ENCODE results near the gene MYH11.
"Not testable (repeated sequence)": the region's sequence is repeated elsewhere in the genome, so short reads cannot be mapped to it uniquely, and the experiment has no call there.

MYH11 gene

DNA sequence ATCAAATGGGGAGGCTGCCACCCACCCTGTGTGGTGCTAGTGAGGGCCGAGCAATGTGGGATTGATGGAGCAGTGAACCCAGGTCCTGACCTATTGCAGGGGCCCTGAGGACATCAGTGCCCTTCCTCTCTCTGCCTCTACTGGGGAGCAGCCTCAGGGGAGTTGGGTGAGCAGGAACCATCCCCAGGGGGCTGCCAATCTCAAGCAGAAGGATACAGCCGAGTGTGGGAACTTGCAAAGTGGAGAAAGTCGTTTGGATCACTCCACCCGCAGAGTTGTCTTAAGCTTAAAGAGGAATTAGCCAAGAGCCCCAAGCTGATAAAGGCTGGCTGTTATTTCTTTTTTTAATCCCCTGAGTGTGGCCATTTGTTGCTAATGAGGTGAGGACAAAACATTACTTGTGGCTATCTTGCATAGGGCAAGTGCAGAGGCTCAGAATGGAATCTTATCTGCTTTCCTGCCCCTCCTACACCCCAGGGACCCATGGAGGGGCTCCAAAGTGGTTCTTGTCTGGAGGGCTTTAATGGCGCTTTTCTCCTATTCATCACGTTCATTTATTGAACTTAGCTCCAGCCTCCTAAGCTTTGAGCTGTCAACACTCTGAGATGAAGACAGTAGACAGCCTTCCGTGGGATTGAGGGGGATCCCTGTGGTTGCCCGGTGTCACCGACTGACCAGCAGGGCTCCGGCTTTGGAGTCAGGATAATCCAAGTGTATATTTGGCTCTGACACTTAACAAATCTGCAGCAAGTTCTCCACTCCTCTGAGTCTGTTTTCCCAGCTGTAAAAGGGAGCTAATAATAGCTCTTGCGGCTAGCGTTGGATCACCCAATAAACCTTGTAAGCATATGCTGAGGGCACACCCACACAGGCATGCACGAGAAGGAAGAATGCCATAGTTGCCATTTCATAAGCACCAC, 45.1 kb downstream of the MYH11 start:
- in situ Hi-C loops (cut with MboI; ENCODE audit: low sequenced_read_pairs) = no loop called here

DNA sequence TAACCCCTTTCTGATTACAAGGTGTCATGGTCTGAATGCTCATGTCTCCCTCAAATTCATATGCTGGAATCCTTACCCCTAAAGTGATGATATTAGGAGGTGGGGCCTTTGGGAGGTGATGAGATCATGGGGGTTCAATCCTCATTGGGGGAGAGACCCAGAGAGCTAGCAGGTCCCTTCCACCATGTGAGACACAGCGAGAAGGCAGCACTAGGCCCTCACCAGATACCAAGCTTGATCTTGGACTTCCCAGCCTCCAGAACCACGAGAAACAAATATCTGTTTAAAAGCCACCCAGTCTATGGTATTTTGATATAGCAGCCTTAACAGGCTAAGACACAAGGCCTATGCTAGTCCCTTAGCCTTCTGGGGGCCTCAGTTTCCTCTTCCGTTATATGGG, 45.9 kb downstream of the MYH11 start:
- in situ Hi-C loops (cut with MboI; ENCODE audit: low sequenced_read_pairs) = no loop called here

DNA sequence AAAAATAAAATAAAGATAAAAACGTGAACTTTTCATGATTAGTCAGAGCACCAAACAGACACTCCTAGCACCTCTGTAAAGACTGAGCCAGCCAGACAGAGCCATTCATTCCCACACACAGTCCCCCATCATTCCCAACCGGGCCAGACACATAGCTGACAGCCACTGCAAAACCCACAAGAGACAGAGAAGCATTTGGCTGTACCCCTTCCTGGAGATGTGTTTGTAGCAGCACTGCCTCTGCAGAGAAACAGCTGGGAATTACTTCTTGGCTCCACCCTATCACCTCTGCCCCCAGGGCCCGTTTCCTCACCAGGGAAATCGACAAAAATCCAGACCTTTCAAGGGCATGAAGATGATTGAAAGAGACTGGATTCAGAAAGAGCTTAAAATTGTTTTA, 46.4 kb downstream of the MYH11 start:
- in situ Hi-C loops (cut with MboI; ENCODE audit: low sequenced_read_pairs) = no loop called here

DNA sequence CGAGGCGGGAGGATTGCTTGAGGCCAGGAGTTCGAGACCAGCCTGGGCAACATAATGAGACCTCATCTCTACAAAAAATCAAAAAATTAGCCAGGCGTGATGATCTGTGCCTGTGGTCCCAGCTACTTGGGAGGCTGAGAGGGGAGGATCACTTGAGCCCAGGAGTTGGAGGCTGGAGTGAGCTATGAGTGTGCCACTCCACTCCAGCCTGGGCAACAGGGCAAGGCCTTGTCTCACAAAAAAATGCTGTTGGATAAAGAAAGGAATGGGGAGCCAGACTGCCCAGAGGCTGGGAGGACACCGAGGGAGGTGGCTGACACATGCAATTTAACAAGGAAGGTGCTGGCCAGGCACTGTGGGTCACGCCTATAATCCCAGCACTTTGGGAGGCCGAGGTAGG, 47.5 kb downstream of the MYH11 start:
- in situ Hi-C loops (cut with MboI; ENCODE audit: low sequenced_read_pairs) = not testable (repeated sequence)

DNA sequence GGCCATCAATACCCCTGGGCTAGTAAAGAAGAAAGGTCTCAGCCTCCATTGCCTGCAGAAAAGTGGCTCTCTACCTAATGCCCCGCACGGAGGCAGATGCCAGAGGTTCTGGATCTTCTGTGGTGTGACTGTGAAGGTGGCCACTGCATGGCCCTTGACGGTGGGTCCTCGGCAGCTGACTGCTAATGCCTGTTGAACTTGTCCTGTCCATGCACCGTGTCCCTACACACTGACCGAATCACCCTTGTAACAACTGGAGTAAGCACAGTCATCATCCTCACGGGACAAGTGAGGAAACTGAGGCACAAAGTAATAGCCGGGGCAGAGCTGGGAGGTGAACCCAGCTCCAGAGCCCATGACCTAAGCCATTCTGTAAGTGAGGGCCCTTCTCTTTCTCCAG, 48.8 kb downstream of the MYH11 start:
- in situ Hi-C loops (cut with MboI; ENCODE audit: low sequenced_read_pairs) = no loop called here

DNA sequence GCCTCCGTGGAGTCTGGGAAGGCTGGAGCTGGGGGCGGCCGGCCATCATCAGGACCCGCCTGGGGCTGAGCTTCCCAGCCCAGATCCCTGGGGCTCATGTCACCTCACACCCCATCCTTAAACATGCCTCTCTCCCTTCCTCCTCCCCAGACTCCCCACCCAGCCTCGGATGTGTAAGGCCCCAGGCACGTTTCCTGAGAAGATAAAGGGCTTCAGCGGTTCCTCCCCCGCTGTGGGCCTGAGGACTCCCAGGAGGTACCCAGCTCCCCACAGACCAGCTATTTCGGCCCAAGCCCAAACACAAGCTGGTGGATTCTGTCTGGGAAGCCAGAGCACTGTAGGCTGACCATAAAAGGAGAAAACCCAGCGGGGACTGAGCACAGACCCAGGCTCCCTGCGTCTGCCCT, 49.2 kb downstream of the MYH11 start:
- in situ Hi-C loops (cut with MboI; ENCODE audit: low sequenced_read_pairs) = no loop called here

DNA sequence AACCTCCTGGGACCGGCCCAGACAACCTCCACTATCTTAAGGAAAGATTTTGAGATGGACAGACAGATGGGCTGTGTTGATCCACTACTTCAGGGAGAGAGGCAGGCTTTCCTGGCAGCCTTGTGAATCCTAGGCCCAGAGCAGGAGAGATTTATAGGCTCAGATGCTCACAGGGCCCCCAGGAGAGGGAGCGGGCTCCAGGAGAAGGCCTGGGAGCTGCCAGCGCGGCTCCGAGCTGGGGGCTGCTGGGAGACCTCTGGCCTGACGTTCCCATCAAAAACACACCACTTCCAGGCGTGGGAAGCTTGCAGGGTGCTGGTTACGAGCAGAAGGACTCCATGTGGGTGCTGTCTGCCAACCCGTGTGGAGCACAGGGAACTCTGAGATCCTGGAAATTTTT, 53.2 kb downstream of the MYH11 start:
- in situ Hi-C loops (cut with MboI; ENCODE audit: low sequenced_read_pairs) = no loop called here

DNA sequence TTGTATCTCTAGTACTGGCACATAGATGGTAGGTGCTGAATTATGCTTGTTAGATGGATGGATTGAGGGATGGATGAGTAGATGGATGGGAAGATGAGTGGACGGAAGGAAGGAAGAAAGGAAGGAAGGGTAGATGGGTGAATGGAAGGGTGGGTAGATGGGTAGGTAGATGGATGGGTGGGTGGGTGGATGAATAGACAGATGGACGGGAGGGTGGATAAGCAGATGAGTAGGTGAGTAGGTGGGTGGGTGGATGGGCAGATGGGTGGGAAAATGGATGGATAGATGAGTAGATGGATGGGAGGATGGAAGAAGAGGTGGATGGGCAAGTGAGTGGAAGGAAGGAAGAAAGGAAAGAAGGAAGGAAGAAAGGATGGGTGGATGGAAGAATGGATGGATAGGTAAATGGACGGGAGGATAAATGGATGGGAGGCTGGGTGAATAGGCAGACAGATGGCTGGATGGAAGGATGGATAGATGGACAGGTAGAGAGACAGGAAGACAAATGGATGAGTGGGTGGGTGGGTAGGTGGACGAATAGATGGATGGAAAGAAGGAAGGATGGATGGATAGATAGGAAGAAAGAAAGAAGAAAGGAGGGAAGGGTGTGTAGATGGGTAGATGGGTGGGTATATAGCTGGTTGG, 56.9 kb downstream of the MYH11 start:
- in situ Hi-C loops (cut with MboI; ENCODE audit: low sequenced_read_pairs) = no loop called here

DNA sequence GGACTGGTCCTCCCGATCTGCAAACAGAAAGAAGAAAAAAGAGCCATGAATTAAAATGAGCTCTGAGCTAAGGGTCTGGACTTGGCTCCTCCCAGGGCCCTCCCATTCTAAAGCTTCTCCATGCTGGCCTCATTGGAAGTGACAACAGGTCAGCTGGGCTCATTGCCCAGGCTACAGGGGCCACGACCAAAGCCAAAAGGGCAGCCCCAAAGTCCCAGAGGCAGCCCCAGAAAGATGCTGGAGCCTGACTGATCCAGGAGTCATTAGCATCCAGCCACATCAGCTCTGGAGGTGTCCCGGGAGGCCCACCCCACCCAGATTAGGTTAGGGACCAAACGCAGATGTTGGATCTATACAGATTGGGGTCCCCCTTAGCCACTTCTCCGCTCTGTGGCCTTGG, 58.2 kb downstream of the MYH11 start:
- in situ Hi-C loops (cut with MboI; ENCODE audit: low sequenced_read_pairs) = no loop called here

DNA sequence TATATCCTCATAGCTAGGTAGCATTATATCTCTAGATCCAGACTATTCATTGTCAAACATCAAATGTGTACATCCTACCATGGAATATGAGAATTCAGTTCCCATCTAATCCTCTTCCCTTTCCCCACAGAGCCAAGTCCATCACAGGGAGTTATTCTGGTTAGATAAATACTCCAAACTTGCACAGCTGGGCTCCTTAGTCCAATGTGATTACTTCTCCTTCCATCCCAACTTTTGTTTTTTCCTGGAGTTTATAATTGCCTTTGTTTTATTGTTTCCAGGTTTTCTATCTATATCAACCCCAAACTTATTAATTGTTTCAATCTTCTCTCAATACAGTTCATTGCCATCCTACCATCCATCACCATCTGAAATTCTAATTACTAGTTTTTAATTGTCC, 59.9 kb downstream of the MYH11 start:
- in situ Hi-C loops (cut with MboI; ENCODE audit: low sequenced_read_pairs) = no loop called here

DNA sequence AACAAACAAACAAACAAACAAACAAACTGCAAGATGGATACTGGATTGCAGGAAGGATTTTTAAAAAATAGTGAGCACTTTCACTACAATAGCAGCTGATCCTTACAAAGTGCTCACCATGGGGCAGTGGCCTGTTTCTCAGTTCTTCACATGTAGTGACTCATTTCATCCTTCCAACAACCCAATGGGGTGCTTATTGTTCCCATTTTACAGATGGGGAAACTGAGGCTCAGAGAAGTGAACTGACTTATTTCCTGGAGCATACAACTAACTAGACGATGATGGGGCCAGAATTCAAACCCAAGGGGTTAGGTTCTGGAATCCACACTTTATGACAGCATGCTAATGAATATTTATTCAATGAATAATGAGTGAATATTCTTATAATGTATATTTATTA, 61.2 kb downstream of the MYH11 start:
- in situ Hi-C loops (cut with MboI; ENCODE audit: low sequenced_read_pairs) = no loop called here

DNA sequence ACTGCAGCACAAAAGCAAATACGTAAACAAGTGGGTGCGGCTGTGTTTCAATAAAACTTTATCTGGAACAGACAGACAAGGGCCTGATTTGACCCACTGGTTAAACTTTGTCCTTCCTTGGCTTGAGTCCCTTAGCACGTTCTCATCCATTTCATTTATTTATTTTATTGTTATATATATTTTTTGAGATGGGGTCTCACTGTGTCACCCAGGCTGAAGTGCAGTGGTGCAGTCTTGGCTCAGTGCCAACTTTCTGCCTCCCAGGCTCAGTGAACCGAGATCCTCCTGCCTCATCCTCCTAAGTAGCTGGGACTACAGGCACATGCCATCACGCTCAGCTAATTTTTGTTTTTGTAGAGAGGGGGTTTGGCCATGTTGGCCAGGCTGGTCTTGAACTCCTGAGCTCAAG, 64.3 kb downstream of the MYH11 start:
- in situ Hi-C loops (cut with MboI; ENCODE audit: low sequenced_read_pairs) = no loop called here

DNA sequence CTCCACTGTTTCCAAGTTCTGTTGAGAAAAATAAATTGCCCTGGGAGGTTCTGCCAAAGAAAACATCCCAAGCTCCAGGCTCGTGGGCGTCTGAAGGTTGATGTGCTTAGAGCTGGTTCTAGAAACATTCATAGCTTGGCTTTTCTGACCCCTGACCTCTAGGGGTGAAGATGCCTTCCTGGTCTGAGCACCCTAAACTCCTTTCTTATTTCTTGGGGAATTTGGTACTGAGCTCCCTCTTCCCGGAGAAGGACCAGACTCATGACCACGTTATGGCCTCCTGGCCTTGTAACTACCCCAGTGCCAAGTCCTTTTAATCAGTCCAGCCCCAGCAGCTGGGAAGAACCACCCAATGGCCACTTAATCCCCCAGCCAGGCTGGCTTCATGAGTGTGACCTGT, 66.4 kb downstream of the MYH11 start:
- in situ Hi-C loops (cut with MboI; ENCODE audit: low sequenced_read_pairs) = no loop called here

DNA sequence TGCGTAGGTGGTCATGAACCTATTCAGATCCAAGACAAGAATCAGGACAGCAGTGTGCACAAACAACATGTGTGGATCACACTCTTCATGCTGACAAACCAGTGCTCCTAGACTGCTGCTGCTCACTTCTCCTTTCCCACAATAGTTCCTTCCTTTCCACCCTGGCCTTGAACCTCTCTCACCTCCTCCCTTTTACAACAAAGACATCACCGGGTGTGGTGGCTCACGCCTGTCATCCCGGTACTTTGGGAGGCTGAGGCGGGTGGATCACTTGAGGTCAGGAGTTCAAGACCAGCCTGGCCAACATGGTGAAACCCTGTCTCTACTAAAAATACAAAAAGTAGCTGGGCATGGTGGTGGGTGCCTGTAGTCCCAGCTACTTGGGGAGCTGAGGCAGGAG, 67.0 kb downstream of the MYH11 start:
- in situ Hi-C loops (cut with MboI; ENCODE audit: low sequenced_read_pairs) = not testable (repeated sequence)

DNA sequence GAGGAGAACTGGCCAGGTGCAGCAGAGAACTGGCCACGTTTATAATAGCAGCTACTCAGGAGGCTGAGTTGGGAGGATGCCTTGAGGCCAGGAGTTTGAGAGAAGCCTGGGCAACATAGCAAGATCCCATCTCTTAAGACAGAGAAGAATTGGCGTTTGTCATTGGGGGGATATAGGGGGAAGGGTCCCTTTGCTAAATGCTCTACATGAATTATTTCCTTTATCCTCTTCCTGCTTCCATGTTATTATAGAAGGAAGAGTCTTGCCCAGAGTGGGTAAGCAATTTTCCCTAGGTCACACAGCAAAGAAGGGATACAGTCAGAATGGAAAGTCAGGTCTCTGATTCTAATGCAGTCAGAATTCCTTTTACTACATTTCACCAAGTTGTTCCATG, 68.0 kb downstream of the MYH11 start:
- in situ Hi-C loops (cut with MboI; ENCODE audit: low sequenced_read_pairs) = no loop called here

DNA sequence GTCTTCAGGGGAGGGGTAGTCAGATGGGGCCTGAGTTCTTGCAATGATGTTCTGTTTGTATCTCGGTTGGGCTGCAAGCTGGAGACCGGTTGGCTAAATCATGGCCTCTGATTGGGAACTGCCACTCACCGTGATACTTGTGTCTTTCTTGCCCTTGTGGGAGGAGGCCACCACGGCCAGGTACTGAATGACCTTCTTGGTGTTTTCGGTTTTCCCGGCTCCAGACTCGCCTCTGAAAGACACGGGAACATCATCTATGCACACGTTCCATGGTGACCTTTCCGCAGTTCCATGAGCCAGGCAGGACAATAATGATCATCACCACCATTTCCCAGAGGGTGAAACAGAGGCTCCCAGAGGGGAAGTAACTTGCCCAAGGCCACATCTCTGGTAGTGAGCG, 70.3 kb downstream of the MYH11 start:
- in situ Hi-C loops (cut with MboI; ENCODE audit: low sequenced_read_pairs) = no loop called here

DNA sequence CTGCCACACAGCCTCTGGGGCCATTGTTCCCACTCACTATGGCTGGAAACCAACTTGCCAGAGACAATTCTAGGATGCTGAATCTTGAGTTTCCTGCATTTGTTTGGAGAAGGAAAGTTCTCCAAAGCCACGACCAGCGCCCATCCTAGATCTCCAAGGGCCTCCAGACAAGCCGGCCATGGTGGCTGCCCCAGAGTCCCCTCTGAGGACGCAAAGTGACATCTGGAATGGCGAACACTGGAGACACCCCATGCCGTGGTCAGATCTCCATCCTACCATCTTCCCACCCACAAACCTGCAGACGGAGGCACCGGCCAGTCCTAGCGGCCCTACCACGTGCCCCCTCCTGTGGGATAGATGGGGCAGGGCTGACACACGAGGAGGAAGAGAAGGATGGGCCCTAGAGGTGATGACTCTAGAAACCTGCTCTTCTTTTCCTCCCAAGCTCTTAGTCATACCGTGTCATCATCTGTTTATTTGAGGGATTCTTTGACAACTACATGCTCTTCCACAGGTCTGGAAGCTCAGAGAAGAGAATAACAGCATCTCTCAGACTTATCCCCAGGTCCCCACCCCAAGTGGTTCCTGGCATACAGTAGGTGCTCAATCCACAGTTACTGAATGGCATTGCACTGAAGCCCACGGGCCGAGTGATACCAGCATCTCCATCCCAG, 71.3 kb downstream of the MYH11 start:
- in situ Hi-C loops (cut with MboI; ENCODE audit: low sequenced_read_pairs) = no loop called here

DNA sequence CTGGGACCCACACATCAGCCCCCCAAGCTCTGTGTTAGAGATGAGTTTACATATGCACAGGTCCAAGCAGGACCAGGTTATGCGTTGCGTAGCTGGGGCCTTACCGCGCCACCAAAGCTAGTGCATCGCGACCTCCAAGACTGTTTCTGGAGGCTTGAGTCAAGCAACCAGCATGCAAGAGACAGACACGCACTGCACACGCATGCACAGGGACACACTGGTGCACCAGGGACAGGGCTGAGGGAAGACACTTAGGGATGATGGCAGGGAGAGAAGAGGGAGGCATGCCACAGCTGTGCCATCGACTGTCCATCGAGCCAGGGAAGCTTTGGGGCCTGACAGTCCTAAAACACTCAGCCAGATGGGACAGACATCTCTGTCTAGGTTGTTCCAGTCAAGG, 72.8 kb downstream of the MYH11 start:
- in situ Hi-C loops (cut with MboI; ENCODE audit: low sequenced_read_pairs) = no loop called here

DNA sequence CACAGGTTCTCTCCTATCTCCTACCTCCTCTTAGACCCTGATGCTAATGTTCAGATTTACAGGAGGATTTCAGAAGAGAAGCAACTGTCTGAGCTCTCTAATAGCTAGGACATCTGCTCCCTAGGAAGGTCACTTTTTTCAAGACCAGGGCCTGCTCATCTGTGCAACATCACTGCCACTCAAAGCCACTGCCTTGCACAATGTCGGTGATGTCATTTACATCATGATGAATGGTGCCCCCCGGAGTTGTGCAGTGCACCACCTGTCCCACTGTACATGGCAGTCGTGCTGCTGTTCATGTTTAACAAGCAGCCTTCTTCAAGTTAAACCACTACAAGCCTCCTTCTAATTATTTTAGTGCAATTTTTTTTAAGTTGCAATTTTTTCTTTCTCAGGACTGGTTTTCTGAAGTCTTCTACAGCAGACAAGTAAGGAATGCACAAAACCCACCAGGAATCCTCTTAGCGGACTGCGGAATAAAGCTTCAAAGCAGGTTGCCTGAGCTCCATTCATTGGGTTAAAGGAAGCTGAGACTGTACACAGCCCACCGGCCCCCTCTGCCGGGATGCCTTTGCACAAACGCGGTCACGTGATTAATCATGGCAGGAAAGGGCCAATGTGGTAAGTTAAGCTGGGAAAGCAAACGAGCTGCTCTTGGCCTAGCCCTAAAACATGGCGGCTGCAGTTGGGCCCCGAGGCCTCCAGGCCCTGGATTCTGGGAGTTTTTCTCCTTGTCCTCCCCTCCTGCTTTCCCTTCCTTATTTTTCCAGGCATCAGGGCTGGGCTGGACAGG, 74.1 kb downstream of the MYH11 start:
- in situ Hi-C loops (cut with MboI; ENCODE audit: low sequenced_read_pairs) = no loop called here

DNA sequence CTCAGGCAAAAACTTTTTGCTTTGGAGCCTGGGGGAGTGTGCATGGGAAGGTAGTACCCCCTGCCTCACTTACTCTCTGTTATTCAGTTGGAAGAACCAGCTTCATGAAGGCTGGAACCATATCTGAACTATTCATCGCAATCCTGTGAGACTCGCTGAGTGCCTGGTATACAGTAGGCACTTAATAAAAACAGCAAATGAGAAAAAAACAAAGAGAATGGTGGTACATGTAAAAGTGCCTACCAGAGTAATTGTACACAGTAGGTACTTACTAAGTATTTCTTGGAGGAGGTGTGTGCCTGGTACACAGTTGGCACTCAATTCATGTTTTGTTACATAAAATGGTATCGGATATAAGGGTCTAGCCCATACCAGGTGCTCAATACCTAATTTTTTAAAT, 75.2 kb downstream of the MYH11 start:
- in situ Hi-C loops (cut with MboI; ENCODE audit: low sequenced_read_pairs) = no loop called here

DNA sequence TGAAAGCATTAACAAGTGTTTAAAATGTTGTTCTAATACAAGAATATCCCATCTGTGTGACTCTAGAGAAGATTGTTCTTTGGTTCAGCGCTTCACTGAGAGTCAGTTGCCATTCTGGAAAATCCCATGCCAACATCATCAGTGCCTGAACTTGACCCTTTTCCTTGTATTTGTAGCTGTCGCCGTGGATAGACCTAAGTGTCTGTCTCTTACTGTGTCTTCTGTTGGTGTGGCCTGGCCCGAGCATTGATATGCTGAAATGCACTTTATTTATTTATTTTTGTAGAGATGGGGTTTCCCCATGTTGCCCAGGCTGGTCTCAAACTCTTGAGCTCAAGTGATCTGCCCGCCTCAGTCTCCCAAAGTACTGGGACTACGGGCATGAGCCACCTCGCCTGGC, 76.0 kb downstream of the MYH11 start:
- in situ Hi-C loops (cut with MboI; ENCODE audit: low sequenced_read_pairs) = no loop called here

Measured in hTERT RPE-1 (cell line).